Glutamatergic neuron (in vitro differentiated cells): ENCODE data around the gene SEBOX. TPM values are rescaled to one million over a fixed set of nuclear protein-coding genes. Genes with fewer than 3 reads are reported as not detected.

Experiments used
- DNase-seq: peaks from one replicate; pipeline ENCODE4 v3.0.0; 2022
- H3K27ac Mint-ChIP-seq: one replicate; pipeline ENCODE4 v1.8.0; 2020; ENCODE audit warnings: mild to moderate bottlenecking, mixed read lengths, inconsistent platforms; ENCODE audit not compliant: unreplicated experiment
- H3K27me3 Mint-ChIP-seq: one replicate; pipeline ENCODE4 v1.8.0; 2020; ENCODE audit warnings: mild to moderate bottlenecking, moderate library complexity, mixed read lengths, inconsistent platforms; ENCODE audit not compliant: unreplicated experiment
- H3K36me3 Mint-ChIP-seq: one replicate; pipeline ENCODE4 v1.8.0; 2020; ENCODE audit warnings: mild to moderate bottlenecking, mixed read lengths, inconsistent platforms; ENCODE audit not compliant: unreplicated experiment
- H3K4me1 Mint-ChIP-seq: one replicate; pipeline ENCODE4 v1.8.0; 2020; ENCODE audit warnings: mild to moderate bottlenecking, low read depth, mixed read lengths, inconsistent platforms; ENCODE audit not compliant: unreplicated experiment
- H3K4me3 Mint-ChIP-seq: one replicate; pipeline ENCODE4 v1.8.0; 2020; ENCODE audit warnings: mild to moderate bottlenecking, mixed read lengths, inconsistent platforms; ENCODE audit not compliant: unreplicated experiment
- H3K9me3 Mint-ChIP-seq: one replicate; pipeline ENCODE4 v1.8.0; 2020; ENCODE audit warnings: mild to moderate bottlenecking, moderate library complexity, mixed read lengths, inconsistent platforms; ENCODE audit not compliant: unreplicated experiment
- microRNA-seq: library from miRNA; unstranded; fragments of <30 nt; microRNA quantifications from one replicate; pipeline ENCODE4, GENCODE V29; 2020; ENCODE audit not compliant: unreplicated experiment
- total RNA-seq: library from RNA; stranded (reverse); fragmentation: NEBNext Ultra II Directional; extraction: Animal tissue kit (Norgen Biotek cat#: 25700); gene quantifications from one replicate; pipeline ENCODE4 v1.2.1, GENCODE V29; 2021; ENCODE audit not compliant: unreplicated experiment
- TF ChIP-seq, protein P1 (sequence below): fragments of 200-600 bp; sonication (generic); IDR thresholded peaks from one replicate; pipeline ENCODE4 v1.5.0; 2021; ENCODE audit not compliant: partially characterized antibody, unreplicated experiment

Gene SEBOX
- total RNA-seq, 1 donor from 2014 or later = not detected

- Mint-ChIP-seq H3K27me3 (peaks cover 17% of the 10 kb centered on the region), H3K4me3 (peak overlapping the region; percentile 83), H3K36me3 (no peaks in the 10 kb centered on the region), H3K4me1 (peaks cover 19% of the 10 kb centered on the region), H3K9me3 (peaks cover 10% of the 10 kb centered on the region), H3K27ac (peak overlapping the region; percentile 99)
- no peak for DNase-seq
- TF ChIP-seq, protein P1, sequence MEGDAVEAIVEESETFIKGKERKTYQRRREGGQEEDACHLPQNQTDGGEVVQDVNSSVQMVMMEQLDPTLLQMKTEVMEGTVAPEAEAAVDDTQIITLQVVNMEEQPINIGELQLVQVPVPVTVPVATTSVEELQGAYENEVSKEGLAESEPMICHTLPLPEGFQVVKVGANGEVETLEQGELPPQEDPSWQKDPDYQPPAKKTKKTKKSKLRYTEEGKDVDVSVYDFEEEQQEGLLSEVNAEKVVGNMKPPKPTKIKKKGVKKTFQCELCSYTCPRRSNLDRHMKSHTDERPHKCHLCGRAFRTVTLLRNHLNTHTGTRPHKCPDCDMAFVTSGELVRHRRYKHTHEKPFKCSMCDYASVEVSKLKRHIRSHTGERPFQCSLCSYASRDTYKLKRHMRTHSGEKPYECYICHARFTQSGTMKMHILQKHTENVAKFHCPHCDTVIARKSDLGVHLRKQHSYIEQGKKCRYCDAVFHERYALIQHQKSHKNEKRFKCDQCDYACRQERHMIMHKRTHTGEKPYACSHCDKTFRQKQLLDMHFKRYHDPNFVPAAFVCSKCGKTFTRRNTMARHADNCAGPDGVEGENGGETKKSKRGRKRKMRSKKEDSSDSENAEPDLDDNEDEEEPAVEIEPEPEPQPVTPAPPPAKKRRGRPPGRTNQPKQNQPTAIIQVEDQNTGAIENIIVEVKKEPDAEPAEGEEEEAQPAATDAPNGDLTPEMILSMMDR = no peak
Measured at GRCh38 chr17:28317099-28317965, 47.7 kb downstream of the SEBOX start.

DNA sequence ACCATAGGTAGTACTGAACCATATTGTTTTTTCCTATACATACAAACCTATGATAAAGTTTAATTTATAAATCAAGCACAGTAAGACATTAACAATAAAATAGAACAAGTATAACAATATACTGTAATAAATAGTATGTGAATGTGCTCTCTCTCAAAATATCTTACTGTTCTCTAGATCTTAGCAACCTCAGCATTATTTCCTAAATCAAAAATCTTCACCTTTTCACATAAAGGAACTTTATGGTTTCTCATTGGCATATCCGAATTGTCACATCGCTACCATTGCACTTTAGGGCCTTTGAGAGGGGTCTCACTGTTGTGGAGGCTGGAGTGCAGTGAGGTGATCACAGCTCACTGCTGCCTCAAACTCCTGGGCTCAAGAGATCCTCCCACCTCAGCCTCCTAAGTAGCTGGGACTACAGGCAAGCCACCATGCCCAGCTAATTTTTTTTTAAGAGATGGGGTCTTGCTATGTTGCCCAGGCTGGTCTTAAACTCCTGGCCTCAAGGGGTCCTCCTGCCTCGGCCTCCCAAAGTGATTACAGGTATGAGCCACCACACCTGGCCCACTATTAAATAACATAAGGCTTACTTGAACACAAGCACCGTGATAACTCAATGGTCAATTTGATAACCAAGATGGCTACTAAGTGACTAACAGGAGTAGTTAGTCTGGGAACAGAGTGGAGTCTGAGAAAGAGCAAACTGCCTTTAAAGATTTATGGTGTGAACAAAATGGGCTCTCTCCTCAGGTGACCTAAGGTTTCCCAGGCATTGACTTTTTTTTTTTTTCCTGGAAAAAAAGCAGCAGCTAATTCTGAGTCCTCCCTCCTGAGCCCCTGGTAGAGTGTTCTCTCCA lies 48.9 kb downstream of the SEBOX start:
- Mint-ChIP-seq H3K4me1 (peaks cover 11% of the 10 kb centered on the region), H3K4me3 (no peak overlapping the region), H3K36me3 (no peaks in the 10 kb centered on the region), H3K27me3 (peaks cover 15% of the 10 kb centered on the region), H3K9me3 (peaks cover 10% of the 10 kb centered on the region), H3K27ac (no peak overlapping the region)
- TF ChIP-seq, protein P1 = no peak
- no peak for DNase-seq

DNA sequence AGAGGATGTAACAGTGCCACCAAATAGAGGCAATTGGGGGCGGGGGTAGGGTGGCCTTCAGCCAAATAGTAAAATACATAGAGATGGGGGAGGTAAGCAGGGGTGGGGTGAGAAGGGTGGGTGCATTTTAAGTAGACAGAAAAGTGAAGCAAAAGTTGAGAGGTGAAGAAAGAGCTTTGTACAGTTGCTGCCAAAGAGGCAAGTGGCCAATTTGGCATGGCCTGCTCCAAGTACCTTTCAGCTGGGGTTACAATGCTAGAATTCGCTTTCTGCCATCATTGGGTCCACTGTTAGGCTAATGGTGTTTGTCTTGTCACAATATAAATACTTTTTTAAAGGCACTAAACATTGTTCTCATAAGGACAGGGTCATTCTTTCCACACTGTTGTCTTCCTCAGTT lies 51.2 kb downstream of the SEBOX start:
- no peak overlapping the region for H3K4me3 Mint-ChIP-seq

More for the DNA sequence above, 51.2 kb downstream of the SEBOX start:
- Mint-ChIP-seq H3K9me3 (peaks cover 7% of the 10 kb centered on the region), H3K36me3 (no peaks in the 10 kb centered on the region), H3K4me1 (peaks cover 8% of the 10 kb centered on the region), H3K27ac (no peak overlapping the region), H3K27me3 (peaks cover 9% of the 10 kb centered on the region)
- TF ChIP-seq, protein P1 = no peak
- DNase-seq = no peak

Small RNAs within 50 kb of the gene (microRNA-seq; reads per million reads assigned to microRNA genes)
- gene MIR4723 = 4.8 reads per million, percentile 31 among the genes with 10 or more reads in this experiment

Other genes starting within 250 kb of the SEBOX start
- 170 TPM for gene TMEM97, start 46.0 kb downstream of the SEBOX start, total RNA-seq
- 43.9 TPM for gene IFT20, start 29.7 kb downstream of the SEBOX start, total RNA-seq
- gene TNFAIP1, start 29.4 kb downstream of the SEBOX start, total RNA-seq = 111 TPM
- gene POLDIP2, start 7.7 kb downstream of the SEBOX start, total RNA-seq = 73.5 TPM
- gene VTN, start 5.1 kb upstream of the SEBOX start, total RNA-seq = 0.25 TPM
- gene SARM1, start 6.5 kb upstream of the SEBOX start, total RNA-seq = 100 TPM
- 6.3 TPM for gene SLC46A1, start 41.0 kb upstream of the SEBOX start, total RNA-seq
- not detected for gene SLC13A2, start 108.4 kb upstream of the SEBOX start, total RNA-seq
- gene FOXN1, start 141.1 kb upstream of the SEBOX start, total RNA-seq = not detected
- gene UNC119, start 187.4 kb upstream of the SEBOX start, total RNA-seq = 57.2 TPM
- gene PIGS, start 206.3 kb upstream of the SEBOX start, total RNA-seq = 63.1 TPM
- gene ALDOC, start 211.7 kb upstream of the SEBOX start, total RNA-seq = 50.9 TPM
- 31.5 TPM for gene SPAG5, start 233.8 kb upstream of the SEBOX start, total RNA-seq
- gene RSKR, start 249.0 kb upstream of the SEBOX start, total RNA-seq = 44.5 TPM